Measurements from ENCODE around the gene KCNIP1.
A peak's percentile ranks its signal among the peaks of the same experiment; 100 is the strongest.

DNA sequence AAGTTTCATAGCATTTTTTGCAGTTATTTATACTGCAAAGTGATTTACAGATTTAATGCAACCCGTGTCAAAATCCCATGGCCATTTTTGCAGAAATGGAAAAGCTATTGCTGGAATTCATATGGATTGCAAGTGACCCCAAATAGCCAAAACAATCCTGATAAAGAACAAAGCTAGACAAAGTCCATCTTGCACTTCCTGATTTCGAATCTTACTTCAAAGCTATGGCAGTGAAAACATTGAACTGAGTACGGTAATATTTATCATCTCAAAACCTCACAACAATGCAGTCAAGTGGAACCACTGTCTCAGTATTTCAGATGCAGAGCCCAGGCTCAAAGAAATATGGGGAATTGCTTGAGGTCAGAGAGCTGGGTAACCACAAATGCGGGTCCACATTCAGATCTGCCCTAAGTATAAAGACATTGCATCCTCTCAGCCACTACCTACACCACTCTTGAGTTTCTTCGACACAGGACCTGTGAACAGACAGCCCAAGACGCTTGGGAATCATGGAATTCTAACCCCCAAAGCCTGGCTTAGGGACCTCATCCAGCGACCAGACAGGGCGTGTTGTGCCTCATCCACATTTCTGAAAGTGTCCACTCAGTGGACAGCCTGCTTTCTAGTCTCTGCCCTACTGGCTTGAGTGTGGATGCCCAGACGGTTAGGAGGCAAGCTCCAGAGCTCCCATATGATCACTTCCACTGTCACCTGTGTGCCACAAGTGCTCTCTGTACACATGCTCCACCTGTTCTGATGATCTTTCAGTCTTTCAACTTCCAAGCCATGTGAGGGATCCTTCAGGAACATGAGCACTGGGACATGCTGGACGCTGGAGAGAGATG is 39.3 kb upstream of the KCNIP1 start:
- TF ChIP-seq, protein P1, sequence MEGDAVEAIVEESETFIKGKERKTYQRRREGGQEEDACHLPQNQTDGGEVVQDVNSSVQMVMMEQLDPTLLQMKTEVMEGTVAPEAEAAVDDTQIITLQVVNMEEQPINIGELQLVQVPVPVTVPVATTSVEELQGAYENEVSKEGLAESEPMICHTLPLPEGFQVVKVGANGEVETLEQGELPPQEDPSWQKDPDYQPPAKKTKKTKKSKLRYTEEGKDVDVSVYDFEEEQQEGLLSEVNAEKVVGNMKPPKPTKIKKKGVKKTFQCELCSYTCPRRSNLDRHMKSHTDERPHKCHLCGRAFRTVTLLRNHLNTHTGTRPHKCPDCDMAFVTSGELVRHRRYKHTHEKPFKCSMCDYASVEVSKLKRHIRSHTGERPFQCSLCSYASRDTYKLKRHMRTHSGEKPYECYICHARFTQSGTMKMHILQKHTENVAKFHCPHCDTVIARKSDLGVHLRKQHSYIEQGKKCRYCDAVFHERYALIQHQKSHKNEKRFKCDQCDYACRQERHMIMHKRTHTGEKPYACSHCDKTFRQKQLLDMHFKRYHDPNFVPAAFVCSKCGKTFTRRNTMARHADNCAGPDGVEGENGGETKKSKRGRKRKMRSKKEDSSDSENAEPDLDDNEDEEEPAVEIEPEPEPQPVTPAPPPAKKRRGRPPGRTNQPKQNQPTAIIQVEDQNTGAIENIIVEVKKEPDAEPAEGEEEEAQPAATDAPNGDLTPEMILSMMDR (IDR thresholded peaks at IDR 0.05; ENCODE audit: insufficient read depth, low read length) = no peak
- peak; percentile 51; the same call in 1 of the 2 replicates for TF ChIP-seq SPI1 (IDR thresholded peaks at IDR 0.05; ENCODE audit: borderline replicate concordance, low read depth)

Data from HL-60 (cell line).